Endothelial cell of umbilical vein (primary cell): ENCODE results near the gene SCN2B. TPM values are rescaled to one million over a fixed set of nuclear protein-coding genes. Genes with fewer than 3 reads are reported as not detected.
A peak's percentile ranks its signal among the peaks of the same experiment; 100 is the strongest.

Experiments used
- BruUV-seq: library from RNA; stranded (reverse); fragments of 400-500 nt; replicated peaks from 2 replicates; lab custom pipeline; 2021; lab: Mats Ljungman, UMichigan
- CTCF ChIA-PET: fragments of 300-600, 350-600 bp; sonication (Branson Sonifier 250); formaldehyde crosslinking; loops from one replicate; lab custom pipeline; 2021; ENCODE audit warnings: antibody characterized with exemption, inconsistent platforms; lab: Charles Lee
- POLR2A ChIA-PET: fragments of 300-600, 350-600 bp; sonication (Branson Sonifier 250); formaldehyde crosslinking; loops from one replicate; lab custom pipeline; 2021; ENCODE audit warnings: antibody characterized with exemption, inconsistent platforms; lab: Charles Lee
- DNase-seq: peaks from one replicate; pipeline ENCODE4 v3.0.0-alpha.2; 2011; ENCODE audit warnings: low read depth, low spot score
- FAIRE-seq: peaks from 2 replicates; lab custom pipeline; 2011; peaks lifted over from hg19 to GRCh38; lab: Jason Lieb, UNC
- H2AFZ ChIP-seq: 2 replicates; pipeline ENCODE4 v1.6.0; 2012; ENCODE audit warnings: low read depth, low read length, control low read depth, inconsistent platforms
- H3K27ac ChIP-seq: 2 replicates; pipeline ENCODE4 v1.5.1; 2011; ENCODE audit warnings: low read depth, mild to moderate bottlenecking, control low read depth, low read length, moderate library complexity; ENCODE audit not compliant: insufficient read depth
- H3K27me3 ChIP-seq, 2 experiments: 2 replicates each; pipeline versions ENCODE4 v1.6.0 to v1.6.1; 2011; ENCODE audit warnings: low read length in 2 of 2, mixed read lengths in 1 of 2; ENCODE audit not compliant: control insufficient read depth in 2 of 2, insufficient read depth in 2 of 2
- H3K36me3 ChIP-seq, 2 experiments: 2 replicates in 1 of 2; 3 replicates in 1 of 2; pipeline ENCODE4 v1.5.1; 2011; ENCODE audit warnings: low read length in 2 of 2, mild to moderate bottlenecking in 1 of 2, moderate library complexity in 1 of 2; ENCODE audit not compliant: control insufficient read depth in 2 of 2, insufficient read depth in 2 of 2; ENCODE audit errors: extremely low read depth in 1 of 2
- H3K4me1 ChIP-seq: 3 replicates; pipeline ENCODE4 v1.5.1; 2011; ENCODE audit warnings: mild to moderate bottlenecking, low read length; ENCODE audit not compliant: control insufficient read depth, insufficient read depth; ENCODE audit errors: extremely low read depth
- H3K4me2 ChIP-seq: 2 replicates; pipeline ENCODE4 v1.6.1; 2011; ENCODE audit warnings: low read length, control low read depth, mixed read lengths; ENCODE audit not compliant: insufficient read depth
- H3K4me3 ChIP-seq, 3 experiments: fragments of 200-600 bp in 1 of 3; sonication (generic), shearing (Covaris generic) in 1 of 3; replicated peaks in 1 of 3; 2 replicates each; pipeline ENCODE4 v1.5.1; 2011 to 2016; ENCODE audit warnings: control low read depth in 3 of 3, low read length in 3 of 3, mild to moderate bottlenecking in 2 of 3, inconsistent platforms in 1 of 3, low read depth in 1 of 3, moderate library complexity in 1 of 3; ENCODE audit not compliant: insufficient read depth in 1 of 3
- H3K79me2 ChIP-seq: 2 replicates; pipeline ENCODE4 v1.6.0; 2012; ENCODE audit warnings: low read length, inconsistent platforms; ENCODE audit not compliant: control insufficient read depth, insufficient read depth
- H3K9ac ChIP-seq: replicated peaks from 2 replicates; pipeline ENCODE3; 2011; ENCODE audit warnings: low read length, control low read depth; ENCODE audit not compliant: insufficient read depth; ENCODE audit errors: extremely low read depth
- H3K9me1 ChIP-seq: replicated peaks from 3 replicates; pipeline ENCODE4 v1.6.0; 2011; ENCODE audit warnings: mild to moderate bottlenecking, low read length; ENCODE audit not compliant: control insufficient read depth, insufficient read depth; ENCODE audit errors: extremely low read depth
- H3K9me3 ChIP-seq: replicated peaks from 2 replicates; pipeline ENCODE4 v1.5.1; 2012; ENCODE audit warnings: low read length, inconsistent platforms; ENCODE audit not compliant: control insufficient read depth, insufficient read depth
- H4K20me1 ChIP-seq: replicated peaks from 2 replicates; pipeline ENCODE3; 2011; ENCODE audit warnings: mild to moderate bottlenecking, low read length; ENCODE audit not compliant: control insufficient read depth, insufficient read depth; ENCODE audit errors: extremely low read depth
- EZH2 ChIP-seq: IDR thresholded peaks from 2 replicates; pipeline ENCODE4 v1.6.1; 2012; ENCODE audit warnings: borderline replicate concordance, low read depth, mild to moderate bottlenecking, moderate library complexity, low read length, inconsistent platforms; ENCODE audit not compliant: severe bottlenecking
- FOS ChIP-seq: IDR thresholded peaks from 2 replicates; pipeline ENCODE4 v1.6.1; 2011; ENCODE audit warnings: mild to moderate bottlenecking, low read length, moderate library complexity, borderline replicate concordance; ENCODE audit not compliant: insufficient read depth
- GATA2 ChIP-seq: IDR thresholded peaks from 2 replicates; pipeline ENCODE4 v1.7.0; 2011; ENCODE audit warnings: low read depth, mild to moderate bottlenecking, moderate library complexity, mixed read lengths, low read length; ENCODE audit not compliant: insufficient read length, insufficient read depth
- JUN ChIP-seq: IDR thresholded peaks from 2 replicates; pipeline ENCODE4 v1.6.1; 2011; ENCODE audit warnings: borderline replicate concordance, low read depth; ENCODE audit not compliant: insufficient read length, insufficient read depth
- MYC ChIP-seq: IDR thresholded peaks from one replicate; pipeline ENCODE4 v1.6.1; 2011; ENCODE audit warnings: mild to moderate bottlenecking, low read depth, low read length
- POLR2A ChIP-seq: IDR thresholded peaks from 2 replicates; pipeline ENCODE4 v1.6.1; 2012; ENCODE audit warnings: low read depth, mild to moderate bottlenecking, control low read depth, low read length
- POLR2AphosphoS5 ChIP-seq: IDR thresholded peaks from 2 replicates; pipeline ENCODE4 v1.6.1; 2012; ENCODE audit warnings: low read depth, mild to moderate bottlenecking, control low read depth, low read length, moderate library complexity; ENCODE audit not compliant: insufficient read depth
- dilution Hi-C: fragments of 300-500 bp; cut with MboI; formaldehyde crosslinking; loops from one replicate; pipeline ENCODE4 v1.15.0; 2019; ENCODE audit warnings: low sequenced_read_pairs; ENCODE audit not compliant: extremely low pct_ligation_motif_present
- intact Hi-C: fragments of 100-400 bp; cut with micrococcal nuclease; formaldehyde crosslinking; loops from one replicate; pipeline ENCODE4 v1.10.0; 2022
- polyA plus RNA-seq, 4 experiments: library from polyadenylated mRNA; depleted of rRNA in 3 of 4; stranded (reverse) in 3 of 4; unstranded in 1 of 4; fragments of >200 nt; gene quantifications; 2 replicates each; pipeline versions ENCODE4 v1.2.1 to v1.2.3, GENCODE V29; 2011 to 2012; ENCODE audit warnings: missing spikeins in 1 of 4
- total RNA-seq: library from RNA; stranded (reverse); gene quantifications from 2 replicates; pipeline ENCODE4 v1.2.3, GENCODE V29; 2021
- TF ChIP-seq, protein P1 (sequence below), 2 donors: IDR thresholded peaks; 1 replicate in 1 of 2; 2 replicates in 1 of 2; pipeline ENCODE4 v1.5.1; 2011; ENCODE audit warnings: low read length in 2 of 2, mild to moderate bottlenecking in 2 of 2, moderate library complexity in 2 of 2, control low read depth in 1 of 2, inconsistent platforms in 1 of 2, low read depth in 1 of 2; ENCODE audit not compliant: insufficient read depth in 1 of 2; ENCODE audit errors: extremely low read depth in 1 of 2
- TF ChIP-seq, protein P2 (sequence below): IDR thresholded peaks from 2 replicates; pipeline ENCODE4 v1.6.1; 2011; ENCODE audit not compliant: insufficient read depth, insufficient read length

The SCN2B gene
- total and polyA plus RNA-seq, 2 donors (not counting 3 experiments of a cell fraction or from before 2014, with no cell fraction given): not detected

DNA sequence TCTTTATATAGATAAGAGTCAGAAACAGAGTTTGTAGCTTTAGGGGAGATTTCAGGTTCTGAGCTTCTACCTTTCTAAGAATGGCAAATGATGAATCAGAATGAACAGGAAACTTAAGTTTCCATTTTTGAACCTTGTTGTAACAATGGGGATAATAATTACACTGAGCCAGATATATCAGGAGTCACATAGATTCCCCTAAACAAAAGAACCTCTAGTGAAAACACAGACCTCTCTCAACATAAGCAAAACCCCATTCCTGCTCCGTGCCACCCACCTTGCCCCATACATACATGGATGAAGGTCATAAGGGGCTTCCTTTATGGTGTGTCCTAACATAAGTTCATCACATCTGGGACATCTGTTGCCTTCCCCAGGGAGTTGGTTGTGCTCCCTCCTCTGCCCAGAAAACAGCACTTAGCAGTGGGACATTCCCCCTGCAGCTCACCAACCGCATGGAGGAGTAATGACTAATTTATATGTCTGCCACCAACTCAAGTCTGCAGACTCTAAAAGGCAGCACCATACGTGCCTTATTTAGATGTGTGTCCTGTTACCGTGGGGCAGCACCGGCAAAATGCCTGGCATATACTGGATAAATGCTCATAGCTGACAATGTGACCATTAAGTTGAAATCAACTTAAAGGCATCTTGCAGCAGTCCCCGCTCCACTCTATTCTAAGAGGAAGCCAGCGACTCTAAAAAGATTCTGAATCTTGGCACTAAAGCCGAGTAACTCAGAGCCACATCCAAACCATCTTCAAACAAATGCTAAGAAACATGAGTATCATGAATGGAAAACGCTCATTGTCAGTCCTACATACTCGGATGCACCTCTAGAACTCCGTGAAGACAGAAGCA lies 40.4 kb upstream of the SCN2B start:
- Histone ChIP-seq H3K27me3 (peaks cover 23 to 30% of the 10 kb centered on the region in 2 experiments), H3K4me1 (no peaks in the 10 kb centered on the region), H3K36me3 (no peaks in the 10 kb centered on the region), H3K9me3 (no peaks in the 10 kb centered on the region), H3K79me2 (no peaks in the 10 kb centered on the region), H3K27ac (no peak overlapping the region), H4K20me1 (no peaks in the 10 kb centered on the region), H3K9me1 (no peaks in the 10 kb centered on the region), H3K4me3 (no peak overlapping the region), H3K4me2 (peak overlapping the region; percentile 9), H3K9ac (no peak overlapping the region), H2AFZ (no peak overlapping the region)
- ChIA-PET CTCF (interaction anchor here (1.1 to 6.0 kb wide), 2 partner anchors 14 to 18 kb away, joined by 4 to 41 read pairs; no protein-coding TSS in a partner anchor), POLR2A (no interaction called here)
- TF ChIP-seq, protein P1, sequence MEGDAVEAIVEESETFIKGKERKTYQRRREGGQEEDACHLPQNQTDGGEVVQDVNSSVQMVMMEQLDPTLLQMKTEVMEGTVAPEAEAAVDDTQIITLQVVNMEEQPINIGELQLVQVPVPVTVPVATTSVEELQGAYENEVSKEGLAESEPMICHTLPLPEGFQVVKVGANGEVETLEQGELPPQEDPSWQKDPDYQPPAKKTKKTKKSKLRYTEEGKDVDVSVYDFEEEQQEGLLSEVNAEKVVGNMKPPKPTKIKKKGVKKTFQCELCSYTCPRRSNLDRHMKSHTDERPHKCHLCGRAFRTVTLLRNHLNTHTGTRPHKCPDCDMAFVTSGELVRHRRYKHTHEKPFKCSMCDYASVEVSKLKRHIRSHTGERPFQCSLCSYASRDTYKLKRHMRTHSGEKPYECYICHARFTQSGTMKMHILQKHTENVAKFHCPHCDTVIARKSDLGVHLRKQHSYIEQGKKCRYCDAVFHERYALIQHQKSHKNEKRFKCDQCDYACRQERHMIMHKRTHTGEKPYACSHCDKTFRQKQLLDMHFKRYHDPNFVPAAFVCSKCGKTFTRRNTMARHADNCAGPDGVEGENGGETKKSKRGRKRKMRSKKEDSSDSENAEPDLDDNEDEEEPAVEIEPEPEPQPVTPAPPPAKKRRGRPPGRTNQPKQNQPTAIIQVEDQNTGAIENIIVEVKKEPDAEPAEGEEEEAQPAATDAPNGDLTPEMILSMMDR (IDR thresholded peaks at IDR 0.05; ENCODE audit: extremely low read depth in 1 of 2, insufficient read depth in 1 of 2, low read depth in 1 of 2, low read length in 2 of 2): no peak
- TF ChIP-seq FOS: no peak
- TF ChIP-seq MYC: no peak
- TF ChIP-seq POLR2AphosphoS5: no peak
- no peak for TF ChIP-seq POLR2A
- TF ChIP-seq, protein P2, sequence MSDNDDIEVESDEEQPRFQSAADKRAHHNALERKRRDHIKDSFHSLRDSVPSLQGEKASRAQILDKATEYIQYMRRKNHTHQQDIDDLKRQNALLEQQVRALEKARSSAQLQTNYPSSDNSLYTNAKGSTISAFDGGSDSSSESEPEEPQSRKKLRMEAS: no peak
- no peak for TF ChIP-seq JUN
- no peak for TF ChIP-seq GATA2
- TF ChIP-seq EZH2: no peak
- DNase-seq: peak; percentile 32
- dilution Hi-C loops (no loop called here), intact Hi-C loops (no loop called here)
- no TSS peak for BruUV-seq
- FAIRE-seq: peak; percentile 33
